Measurements from ENCODE around the gene LAMC2.

Gene LAMC2

DNA sequence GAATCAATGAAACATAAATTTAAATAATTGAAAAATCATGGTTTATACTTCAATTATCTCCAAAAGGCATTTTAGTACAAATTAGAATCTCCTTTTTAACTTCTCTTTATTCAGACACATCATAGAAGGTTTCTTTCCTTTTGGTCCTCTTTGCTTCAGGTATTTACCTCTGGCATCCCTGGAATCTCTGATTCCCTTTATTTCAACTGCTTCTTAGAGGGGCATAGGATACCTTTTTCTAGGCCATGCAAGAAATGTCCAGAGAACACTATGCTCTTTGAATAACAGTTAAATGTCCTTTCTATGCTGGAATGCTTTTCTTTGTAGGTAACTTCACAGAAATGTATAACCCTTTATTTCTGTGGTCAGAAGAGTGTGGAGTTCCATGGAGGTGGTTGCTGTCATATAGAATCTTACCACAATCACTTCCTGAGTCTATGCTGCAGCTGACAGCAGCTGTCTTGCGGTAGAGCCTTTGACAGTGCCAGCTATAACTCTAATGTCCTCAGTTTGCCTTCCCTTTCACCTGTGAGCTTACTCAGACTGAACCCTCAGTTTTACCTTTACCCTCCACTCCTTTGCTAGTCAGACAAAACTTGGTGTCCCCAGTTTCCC is 8.6 kb downstream of the LAMC2 start:
- TF ChIP-seq, protein P1, sequence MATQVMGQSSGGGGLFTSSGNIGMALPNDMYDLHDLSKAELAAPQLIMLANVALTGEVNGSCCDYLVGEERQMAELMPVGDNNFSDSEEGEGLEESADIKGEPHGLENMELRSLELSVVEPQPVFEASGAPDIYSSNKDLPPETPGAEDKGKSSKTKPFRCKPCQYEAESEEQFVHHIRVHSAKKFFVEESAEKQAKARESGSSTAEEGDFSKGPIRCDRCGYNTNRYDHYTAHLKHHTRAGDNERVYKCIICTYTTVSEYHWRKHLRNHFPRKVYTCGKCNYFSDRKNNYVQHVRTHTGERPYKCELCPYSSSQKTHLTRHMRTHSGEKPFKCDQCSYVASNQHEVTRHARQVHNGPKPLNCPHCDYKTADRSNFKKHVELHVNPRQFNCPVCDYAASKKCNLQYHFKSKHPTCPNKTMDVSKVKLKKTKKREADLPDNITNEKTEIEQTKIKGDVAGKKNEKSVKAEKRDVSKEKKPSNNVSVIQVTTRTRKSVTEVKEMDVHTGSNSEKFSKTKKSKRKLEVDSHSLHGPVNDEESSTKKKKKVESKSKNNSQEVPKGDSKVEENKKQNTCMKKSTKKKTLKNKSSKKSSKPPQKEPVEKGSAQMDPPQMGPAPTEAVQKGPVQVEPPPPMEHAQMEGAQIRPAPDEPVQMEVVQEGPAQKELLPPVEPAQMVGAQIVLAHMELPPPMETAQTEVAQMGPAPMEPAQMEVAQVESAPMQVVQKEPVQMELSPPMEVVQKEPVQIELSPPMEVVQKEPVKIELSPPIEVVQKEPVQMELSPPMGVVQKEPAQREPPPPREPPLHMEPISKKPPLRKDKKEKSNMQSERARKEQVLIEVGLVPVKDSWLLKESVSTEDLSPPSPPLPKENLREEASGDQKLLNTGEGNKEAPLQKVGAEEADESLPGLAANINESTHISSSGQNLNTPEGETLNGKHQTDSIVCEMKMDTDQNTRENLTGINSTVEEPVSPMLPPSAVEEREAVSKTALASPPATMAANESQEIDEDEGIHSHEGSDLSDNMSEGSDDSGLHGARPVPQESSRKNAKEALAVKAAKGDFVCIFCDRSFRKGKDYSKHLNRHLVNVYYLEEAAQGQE (IDR thresholded peaks at IDR 0.05; ENCODE audit: insufficient read depth in 1 of 2, low read depth in 2 of 2, low read length in 2 of 2), result no peak
- TF ChIP-seq TAF1 (IDR thresholded peaks at IDR 0.05; ENCODE audit: borderline replicate concordance, insufficient read depth, low read length) (no peak), POLR2AphosphoS5 (IDR thresholded peaks at IDR 0.05; ENCODE audit: low read depth, low read length) (no peak), FOXP2 (optimal IDR thresholded peaks at IDR 0.05; ENCODE audit: borderline replicate concordance, extremely low read depth, extremely low read length, insufficient read depth) (no peak), SIN3A (IDR thresholded peaks at IDR 0.05; ENCODE audit: borderline replicate concordance, insufficient read depth, low read length) (no peak)

DNA sequence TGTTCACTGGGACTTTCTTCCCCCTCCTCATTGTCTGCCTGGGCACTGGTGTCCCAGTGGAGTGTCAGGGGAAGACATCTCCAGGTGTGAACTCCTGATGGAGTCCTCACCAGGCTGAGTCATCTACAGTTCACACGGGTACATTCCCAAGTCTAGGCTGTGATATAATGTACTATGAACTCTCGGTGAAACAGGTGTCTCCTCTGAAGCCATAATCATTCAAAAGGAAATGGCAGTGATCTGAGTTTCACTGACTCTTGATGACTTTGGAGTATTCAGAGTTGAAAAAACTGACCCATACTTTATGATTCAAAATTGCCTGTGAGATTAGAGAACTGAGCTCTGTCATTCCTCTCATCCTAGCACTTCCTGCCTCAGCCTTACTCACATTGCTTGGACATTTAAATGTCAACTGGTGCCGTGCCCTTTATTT is 9.1 kb downstream of the LAMC2 start:
- TF ChIP-seq FOXP2 (optimal IDR thresholded peaks at IDR 0.05; ENCODE audit: borderline replicate concordance, extremely low read depth, extremely low read length, insufficient read depth) (no peak), POLR2AphosphoS5 (IDR thresholded peaks at IDR 0.05; ENCODE audit: low read depth, low read length) (no peak), TAF1 (IDR thresholded peaks at IDR 0.05; ENCODE audit: borderline replicate concordance, insufficient read depth, low read length) (no peak), SIN3A (IDR thresholded peaks at IDR 0.05; ENCODE audit: borderline replicate concordance, insufficient read depth, low read length) (no peak)
- TF ChIP-seq, protein P1 (IDR thresholded peaks at IDR 0.05; ENCODE audit: insufficient read depth in 1 of 2, low read depth in 2 of 2, low read length in 2 of 2), result no peak

DNA sequence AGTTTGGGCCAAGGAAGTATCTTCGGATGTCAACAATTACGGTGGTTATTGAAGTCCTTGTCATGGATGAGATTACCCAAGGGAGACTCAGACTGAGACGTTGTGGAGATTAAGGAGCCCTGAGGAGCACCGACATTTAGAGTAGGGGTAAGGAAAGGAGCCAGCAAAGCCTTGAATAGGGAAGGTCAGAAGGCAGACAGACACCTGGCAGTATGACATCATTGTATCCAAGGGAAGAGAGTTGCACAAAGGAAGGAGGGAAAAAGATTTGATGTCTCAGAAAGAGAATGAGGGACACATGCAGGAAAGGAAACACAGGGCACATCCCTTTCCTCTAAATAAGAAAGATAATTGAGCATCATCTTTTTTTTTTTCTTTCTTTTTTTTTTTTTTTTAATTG is 11.7 kb downstream of the LAMC2 start:
- TF ChIP-seq SIN3A (IDR thresholded peaks at IDR 0.05; ENCODE audit: borderline replicate concordance, insufficient read depth, low read length), result no peak
- TF ChIP-seq POLR2AphosphoS5 (IDR thresholded peaks at IDR 0.05; ENCODE audit: low read depth, low read length), result no peak
- no peak for TF ChIP-seq FOXP2 (optimal IDR thresholded peaks at IDR 0.05; ENCODE audit: borderline replicate concordance, extremely low read depth, extremely low read length, insufficient read depth)
- TF ChIP-seq, protein P1 (IDR thresholded peaks at IDR 0.05; ENCODE audit: insufficient read depth in 1 of 2, low read depth in 2 of 2, low read length in 2 of 2), result no peak
- no peak for TF ChIP-seq TAF1 (IDR thresholded peaks at IDR 0.05; ENCODE audit: borderline replicate concordance, insufficient read depth, low read length)

DNA sequence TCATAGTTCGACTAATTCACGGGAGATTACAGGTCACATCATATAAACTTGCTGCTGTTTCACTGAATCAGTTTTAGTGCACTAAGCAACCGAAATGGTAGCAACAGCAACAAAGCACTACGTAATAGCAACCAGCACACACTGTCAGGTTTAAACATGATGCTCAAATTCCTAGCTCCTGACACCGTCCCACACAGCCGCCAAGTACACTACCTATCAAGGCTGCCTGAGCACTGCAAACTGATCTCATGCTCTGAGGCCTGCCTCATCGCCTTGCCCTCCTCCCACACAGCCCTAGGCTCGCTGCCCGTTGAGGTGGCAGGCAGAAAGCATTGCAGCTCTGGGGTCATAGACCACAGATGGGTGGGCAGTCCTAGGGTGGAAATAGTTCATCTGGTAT is 12.4 kb downstream of the LAMC2 start:
- no peak for TF ChIP-seq POLR2AphosphoS5 (IDR thresholded peaks at IDR 0.05; ENCODE audit: low read depth, low read length)
- TF ChIP-seq SIN3A (IDR thresholded peaks at IDR 0.05; ENCODE audit: borderline replicate concordance, insufficient read depth, low read length), result no peak
- no peak for TF ChIP-seq FOXP2 (optimal IDR thresholded peaks at IDR 0.05; ENCODE audit: borderline replicate concordance, extremely low read depth, extremely low read length, insufficient read depth)
- no peak for TF ChIP-seq TAF1 (IDR thresholded peaks at IDR 0.05; ENCODE audit: borderline replicate concordance, insufficient read depth, low read length)
- TF ChIP-seq, protein P1 (IDR thresholded peaks at IDR 0.05; ENCODE audit: insufficient read depth in 1 of 2, low read depth in 2 of 2, low read length in 2 of 2), result no peak

All from PFSK-1 (cell line).